ENCODE data around the gene EXOC6B.

Gene EXOC6B

GRCh38 chr2:72627083-72627482 lies 198.8 kb downstream of the EXOC6B start:
- no peak overlapping the region for H2BK12ac ChIP-seq (ENCODE audit: low read length)
- no peak overlapping the region for H3K4ac ChIP-seq (ENCODE audit: low read depth, low read length)
- H2AFZ ChIP-seq (ENCODE audit: insufficient read depth, low read length, poor library complexity), result no peak overlapping the region
- H3K23ac ChIP-seq (ENCODE audit: low read length), result no peak overlapping the region
- no peaks in the 10 kb centered on the region for H3K79me2 ChIP-seq (ENCODE audit: control insufficient read depth, insufficient read depth, low read length, poor library complexity)
- H3K9me3 ChIP-seq (ENCODE audit: insufficient read depth, low read depth, low read length), result no peaks in the 10 kb centered on the region
- H3K4me3 ChIP-seq (ENCODE audit: low read depth, low read length), result no peak overlapping the region
- no peaks in the 10 kb centered on the region for H3K4me1 ChIP-seq (ENCODE audit: control insufficient read depth in 1 of 2, insufficient read depth in 2 of 2, low read length in 2 of 2)
- H3K27me3 ChIP-seq (ENCODE audit: insufficient read depth, low read length), result no peaks in the 10 kb centered on the region
- H4K8ac ChIP-seq (ENCODE audit: low read depth, low read length), result no peak overlapping the region
- H4K12ac ChIP-seq (ENCODE audit: low read depth, low read length), result no peak overlapping the region
- no peak overlapping the region for H3K9ac ChIP-seq (ENCODE audit: low read length)
- no peak overlapping the region for H3K4me2 ChIP-seq (ENCODE audit: low read length)
- no peak overlapping the region for H3K14ac ChIP-seq (ENCODE audit: low read length)
- no peak for DNase-seq
- no peak overlapping the region for H3K27ac ChIP-seq (ENCODE audit: low read depth, low read length)
- no peak overlapping the region for H2BK5ac ChIP-seq (ENCODE audit: low read depth, low read length, poor library complexity)
- H2AK5ac ChIP-seq (ENCODE audit: low read length), result no peak overlapping the region
- H2BK120ac ChIP-seq (ENCODE audit: insufficient read depth, low read length, poor library complexity), result no peak overlapping the region
- H4K91ac ChIP-seq (ENCODE audit: low read depth, low read length), result no peak overlapping the region
- H3K18ac ChIP-seq (ENCODE audit: low read length), result no peak overlapping the region
- H3K79me1 ChIP-seq (ENCODE audit: low read length), result no peaks in the 10 kb centered on the region
- no CpG with 5 or more reads among the region's 1 CpG for whole genome bisulfite sequencing (ENCODE audit: extremely low coverage, insufficient coverage, insufficient read length)
- H3K36me3 ChIP-seq (ENCODE audit: control insufficient read depth in 1 of 2, insufficient read depth in 2 of 2, low read length in 2 of 2), result no peaks in the 10 kb centered on the region

GRCh38 chr2:72625366-72625765 lies 200.5 kb downstream of the EXOC6B start:
- Histone ChIP-seq H4K12ac (ENCODE audit: low read depth, low read length) (no peak overlapping the region), H2BK12ac (ENCODE audit: low read length) (no peak overlapping the region), H4K8ac (ENCODE audit: low read depth, low read length) (no peak overlapping the region), H3K14ac (ENCODE audit: low read length) (no peak overlapping the region), H3K36me3 (ENCODE audit: control insufficient read depth in 1 of 2, insufficient read depth in 2 of 2, low read length in 2 of 2) (no peaks in the 10 kb centered on the region), H4K91ac (ENCODE audit: low read depth, low read length) (no peak overlapping the region), H3K4ac (ENCODE audit: low read depth, low read length) (no peak overlapping the region), H3K27ac (ENCODE audit: low read depth, low read length) (no peak overlapping the region), H3K9me3 (ENCODE audit: insufficient read depth, low read depth, low read length) (no peaks in the 10 kb centered on the region), H2AK5ac (ENCODE audit: low read length) (no peak overlapping the region), H3K9ac (ENCODE audit: low read length) (no peak overlapping the region), H3K4me1 (ENCODE audit: control insufficient read depth in 1 of 2, insufficient read depth in 2 of 2, low read length in 2 of 2) (no peaks in the 10 kb centered on the region), H3K27me3 (ENCODE audit: insufficient read depth, low read length) (no peaks in the 10 kb centered on the region), H3K79me2 (ENCODE audit: control insufficient read depth, insufficient read depth, low read length, poor library complexity) (no peaks in the 10 kb centered on the region), H3K4me3 (ENCODE audit: low read depth, low read length) (no peak overlapping the region), H2AFZ (ENCODE audit: insufficient read depth, low read length, poor library complexity) (no peak overlapping the region), H2BK5ac (ENCODE audit: low read depth, low read length, poor library complexity) (no peak overlapping the region), H3K79me1 (ENCODE audit: low read length) (no peaks in the 10 kb centered on the region), H2BK120ac (ENCODE audit: insufficient read depth, low read length, poor library complexity) (no peak overlapping the region), H3K4me2 (ENCODE audit: low read length) (no peak overlapping the region), H3K18ac (ENCODE audit: low read length) (no peak overlapping the region), H3K23ac (ENCODE audit: low read length) (no peak overlapping the region)
- WGBS (ENCODE audit: extremely low coverage, insufficient coverage, insufficient read length), result no CpG with 5 or more reads among the region's 1 CpG
- DNase-seq, result no peak

- DNase-seq, result no peak
- no peak overlapping the region for H3K4me2 ChIP-seq (ENCODE audit: low read length)
- H4K91ac ChIP-seq (ENCODE audit: low read depth, low read length), result no peak overlapping the region
- H3K36me3 ChIP-seq (ENCODE audit: control insufficient read depth in 1 of 2, insufficient read depth in 2 of 2, low read length in 2 of 2), result no peaks in the 10 kb centered on the region
- H3K79me2 ChIP-seq (ENCODE audit: control insufficient read depth, insufficient read depth, low read length, poor library complexity), result no peaks in the 10 kb centered on the region
- no peaks in the 10 kb centered on the region for H3K79me1 ChIP-seq (ENCODE audit: low read length)
- H2BK120ac ChIP-seq (ENCODE audit: insufficient read depth, low read length, poor library complexity), result no peak overlapping the region
- H3K27ac ChIP-seq (ENCODE audit: low read depth, low read length), result no peak overlapping the region
- no peak overlapping the region for H2AK5ac ChIP-seq (ENCODE audit: low read length)
- no peak overlapping the region for H3K4me3 ChIP-seq (ENCODE audit: low read depth, low read length)
- H2BK5ac ChIP-seq (ENCODE audit: low read depth, low read length, poor library complexity), result no peak overlapping the region
- H2AFZ ChIP-seq (ENCODE audit: insufficient read depth, low read length, poor library complexity), result no peak overlapping the region
- H3K9me3 ChIP-seq (ENCODE audit: insufficient read depth, low read depth, low read length), result no peaks in the 10 kb centered on the region
- H3K18ac ChIP-seq (ENCODE audit: low read length), result no peak overlapping the region
- H4K8ac ChIP-seq (ENCODE audit: low read depth, low read length), result no peak overlapping the region
- H4K12ac ChIP-seq (ENCODE audit: low read depth, low read length), result no peak overlapping the region
- H3K4ac ChIP-seq (ENCODE audit: low read depth, low read length), result no peak overlapping the region
- H2BK12ac ChIP-seq (ENCODE audit: low read length), result no peak overlapping the region
- H3K4me1 ChIP-seq (ENCODE audit: control insufficient read depth in 1 of 2, insufficient read depth in 2 of 2, low read length in 2 of 2), result no peaks in the 10 kb centered on the region
- no peak overlapping the region for H3K14ac ChIP-seq (ENCODE audit: low read length)
- no peak overlapping the region for H3K9ac ChIP-seq (ENCODE audit: low read length)
- no peaks in the 10 kb centered on the region for H3K27me3 ChIP-seq (ENCODE audit: insufficient read depth, low read length)
- no peak overlapping the region for H3K23ac ChIP-seq (ENCODE audit: low read length)
These were observed 202.4 kb downstream of the EXOC6B start for GRCh38 chr2:72623481-72623880.

- Histone ChIP-seq H3K36me3 (ENCODE audit: control insufficient read depth in 1 of 2, insufficient read depth in 2 of 2, low read length in 2 of 2) (no peaks in the 10 kb centered on the region), H2BK120ac (ENCODE audit: insufficient read depth, low read length, poor library complexity) (no peak overlapping the region), H4K8ac (ENCODE audit: low read depth, low read length) (no peak overlapping the region), H3K27ac (ENCODE audit: low read depth, low read length) (no peak overlapping the region), H3K4me1 (ENCODE audit: control insufficient read depth in 1 of 2, insufficient read depth in 2 of 2, low read length in 2 of 2) (no peaks in the 10 kb centered on the region), H3K27me3 (ENCODE audit: insufficient read depth, low read length) (no peaks in the 10 kb centered on the region), H3K4me3 (ENCODE audit: low read depth, low read length) (no peak overlapping the region), H3K23ac (ENCODE audit: low read length) (no peak overlapping the region), H3K79me2 (ENCODE audit: control insufficient read depth, insufficient read depth, low read length, poor library complexity) (no peaks in the 10 kb centered on the region), H2BK5ac (ENCODE audit: low read depth, low read length, poor library complexity) (no peak overlapping the region), H3K14ac (ENCODE audit: low read length) (no peak overlapping the region), H3K79me1 (ENCODE audit: low read length) (no peaks in the 10 kb centered on the region), H2BK12ac (ENCODE audit: low read length) (no peak overlapping the region), H4K91ac (ENCODE audit: low read depth, low read length) (no peak overlapping the region), H2AFZ (ENCODE audit: insufficient read depth, low read length, poor library complexity) (no peak overlapping the region), H2AK5ac (ENCODE audit: low read length) (no peak overlapping the region), H3K4me2 (ENCODE audit: low read length) (no peak overlapping the region), H3K4ac (ENCODE audit: low read depth, low read length) (no peak overlapping the region), H3K9ac (ENCODE audit: low read length) (no peak overlapping the region), H3K18ac (ENCODE audit: low read length) (no peak overlapping the region), H4K12ac (ENCODE audit: low read depth, low read length) (no peak overlapping the region), H3K9me3 (ENCODE audit: insufficient read depth, low read depth, low read length) (no peaks in the 10 kb centered on the region)
- WGBS (ENCODE audit: extremely low coverage, insufficient coverage, insufficient read length), result no CpG with 5 or more reads among the region's 3 CpGs
- no peak for DNase-seq
These were observed 206.2 kb downstream of the EXOC6B start for GRCh38 chr2:72619626-72620025.
